Measurements from ENCODE around the gene FGD5.

DNA sequence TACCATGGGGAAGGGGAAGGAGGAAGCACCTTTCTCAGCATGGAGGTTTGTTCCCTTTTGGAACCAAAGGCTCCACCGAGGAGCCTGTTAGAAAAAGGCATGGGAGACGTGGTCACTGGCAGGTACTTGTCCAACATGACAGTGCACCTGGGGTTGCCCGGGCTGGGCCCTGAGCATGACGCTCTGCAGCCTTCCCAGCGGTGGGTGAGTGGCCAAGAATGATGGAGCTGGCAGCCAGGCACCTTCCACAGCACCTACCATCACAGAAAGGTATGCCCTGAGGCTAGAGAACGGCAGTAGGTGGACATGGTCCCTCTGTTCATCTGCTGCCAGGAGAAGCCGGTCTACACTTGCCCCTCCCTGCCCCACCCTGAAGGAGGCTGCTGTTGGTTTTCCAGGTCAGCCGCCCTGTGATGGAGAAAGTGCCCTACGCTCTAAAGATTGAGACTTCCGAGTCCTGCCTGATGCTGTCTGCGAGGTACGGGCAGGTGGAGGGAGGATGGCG lies 99.6 kb downstream of the FGD5 start:
- TF ChIP-seq CTCF (IDR thresholded peaks at IDR 0.05) (no peak), EZH2 (IDR thresholded peaks at IDR 0.05) (no peak)

Measured in neural progenitor cell (in vitro differentiated cells).